Right kidney (tissue), 9 donors: ENCODE data around the gene THRAP3.
"Not testable (repeated sequence)": the region's sequence is repeated elsewhere in the genome, so short reads cannot be mapped to it uniquely, and the experiment has no call there.

Experiments used
- DNase-seq: peaks from one replicate; pipeline ENCODE4 v3.0.0-alpha.2; 2016
- long read RNA-seq, 8 donors: transcript quantifications; one replicate each; lab custom pipeline, GENCODE V29; 2026

The THRAP3 gene
- long read RNA-seq, donor 1, full-length matches to known transcripts, result 3 of 339 reads
- long read RNA-seq, donor 1, partial matches to known transcripts, result 78 of 339 reads
- long read RNA-seq, donor 1, other reads (novel, unspliced or antisense), result 258 of 339 reads
- long read RNA-seq, donor 2, full-length matches to known transcripts, result 2 of 39 reads
- long read RNA-seq, donor 2, partial matches to known transcripts, result 37 of 39 reads
- long read RNA-seq, donor 2, other reads (novel, unspliced or antisense), result 0 of 39 reads
- long read RNA-seq, donor 3, partial matches to known transcripts, result 210 of 237 reads
- long read RNA-seq, donor 3, other reads (novel, unspliced or antisense), result 27 of 237 reads
- long read RNA-seq, donor 4, partial matches to known transcripts, result 319 of 321 reads
- long read RNA-seq, donor 4, other reads (novel, unspliced or antisense), result 0 of 321 reads
- long read RNA-seq, donor 5, full-length matches to known transcripts, result 3 of 62 reads
- long read RNA-seq, donor 5, partial matches to known transcripts, result 51 of 62 reads
- long read RNA-seq, donor 5, other reads (novel, unspliced or antisense), result 8 of 62 reads
- long read RNA-seq, donor 6, partial matches to known transcripts, result 55 of 61 reads
- long read RNA-seq, donor 6, other reads (novel, unspliced or antisense), result 6 of 61 reads
- long read RNA-seq, donor 7, partial matches to known transcripts, result 187 of 204 reads
- long read RNA-seq, donor 7, other reads (novel, unspliced or antisense), result 16 of 204 reads
- long read RNA-seq, donor 8, partial matches to known transcripts, result 54 of 63 reads
- long read RNA-seq, donor 8, other reads (novel, unspliced or antisense), result 9 of 63 reads

DNA sequence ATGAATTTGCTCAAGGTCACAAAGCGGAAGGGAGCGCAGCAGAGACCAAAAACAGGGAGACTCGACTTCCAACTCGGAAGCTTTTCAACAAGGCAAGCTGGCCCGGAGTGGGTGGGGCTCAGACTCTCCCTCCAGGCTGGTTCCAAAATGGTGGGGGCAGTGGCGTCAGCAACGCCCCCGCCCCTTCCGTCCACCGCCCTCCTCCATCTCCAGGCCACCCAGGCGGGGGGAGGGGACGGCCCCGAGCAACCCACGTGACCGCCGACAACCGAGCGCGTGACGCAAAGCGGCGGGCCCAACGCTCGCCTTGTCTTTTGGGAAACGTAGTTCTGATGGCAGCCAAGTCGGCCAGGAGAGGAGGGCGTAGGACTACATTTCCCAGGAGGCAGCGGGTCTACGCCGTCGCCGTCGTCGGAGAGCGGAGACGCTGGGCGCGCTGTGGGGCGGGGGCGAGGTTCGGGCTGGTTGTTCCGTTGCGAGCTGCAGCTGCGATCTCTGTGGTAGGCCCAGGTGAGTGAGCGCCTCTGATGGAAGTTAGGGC is at the start of gene THRAP3:
THRAP3 (plus strand) TSS at position 448 of the 541 bp plus-strand sequence. CDS start 58,121 bp downstream, outside the sequence.
- peak; percentile 99 for DNase-seq

GRCh38 chr1:36174713-36175112 is 49.5 kb upstream of the THRAP3 start:
- DNase-seq, result no peak

GRCh38 chr1:36175137-36176095 is 48.8 kb upstream of the THRAP3 start:
- peak; percentile 28 for DNase-seq

DNA sequence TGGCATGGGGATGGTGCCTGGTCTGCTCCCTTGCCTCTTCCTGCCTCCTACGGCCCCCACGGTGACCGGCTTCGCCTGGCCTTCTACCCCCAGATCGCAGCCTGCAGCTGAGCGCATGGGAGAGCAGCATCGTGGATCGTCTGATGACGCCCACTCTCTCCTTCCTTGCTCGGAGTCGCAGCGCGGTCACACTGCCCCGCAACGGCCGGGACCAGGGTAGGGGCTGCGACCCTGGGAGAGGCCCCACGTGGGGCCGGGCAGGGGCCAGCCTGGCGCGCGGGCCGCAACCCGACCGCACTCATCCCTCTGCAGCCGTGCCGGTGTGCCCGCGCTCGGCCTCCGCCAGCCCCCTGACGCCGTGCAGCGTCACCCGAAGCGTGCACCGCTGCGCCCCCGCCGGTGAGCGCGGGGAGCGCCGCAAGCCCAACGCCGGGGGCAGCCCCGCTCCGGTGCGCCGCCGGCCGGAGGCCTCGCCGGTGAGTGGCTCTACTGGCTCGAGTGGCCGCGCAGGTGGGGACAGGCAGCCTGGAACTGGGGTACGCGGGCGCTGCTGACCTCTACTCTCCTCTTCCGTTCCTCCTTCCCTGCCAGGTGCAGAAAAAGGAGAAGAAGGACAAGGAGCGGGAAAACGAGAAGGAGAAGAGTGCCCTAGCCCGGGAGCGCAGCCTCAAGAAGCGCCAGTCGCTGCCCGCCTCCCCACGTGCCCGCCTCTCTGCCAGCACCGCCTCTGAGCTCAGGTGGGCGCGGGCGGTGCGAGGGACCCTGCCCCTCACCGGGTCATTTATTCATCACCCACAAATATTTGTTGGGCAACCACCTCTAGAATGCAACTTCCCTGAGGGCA is 47.9 kb upstream of the THRAP3 start:
- DNase-seq, result peak; percentile 61

- no peak for DNase-seq
Observed at GRCh38 chr1:36177589-36178431, 46.4 kb upstream of the THRAP3 start.

DNA sequence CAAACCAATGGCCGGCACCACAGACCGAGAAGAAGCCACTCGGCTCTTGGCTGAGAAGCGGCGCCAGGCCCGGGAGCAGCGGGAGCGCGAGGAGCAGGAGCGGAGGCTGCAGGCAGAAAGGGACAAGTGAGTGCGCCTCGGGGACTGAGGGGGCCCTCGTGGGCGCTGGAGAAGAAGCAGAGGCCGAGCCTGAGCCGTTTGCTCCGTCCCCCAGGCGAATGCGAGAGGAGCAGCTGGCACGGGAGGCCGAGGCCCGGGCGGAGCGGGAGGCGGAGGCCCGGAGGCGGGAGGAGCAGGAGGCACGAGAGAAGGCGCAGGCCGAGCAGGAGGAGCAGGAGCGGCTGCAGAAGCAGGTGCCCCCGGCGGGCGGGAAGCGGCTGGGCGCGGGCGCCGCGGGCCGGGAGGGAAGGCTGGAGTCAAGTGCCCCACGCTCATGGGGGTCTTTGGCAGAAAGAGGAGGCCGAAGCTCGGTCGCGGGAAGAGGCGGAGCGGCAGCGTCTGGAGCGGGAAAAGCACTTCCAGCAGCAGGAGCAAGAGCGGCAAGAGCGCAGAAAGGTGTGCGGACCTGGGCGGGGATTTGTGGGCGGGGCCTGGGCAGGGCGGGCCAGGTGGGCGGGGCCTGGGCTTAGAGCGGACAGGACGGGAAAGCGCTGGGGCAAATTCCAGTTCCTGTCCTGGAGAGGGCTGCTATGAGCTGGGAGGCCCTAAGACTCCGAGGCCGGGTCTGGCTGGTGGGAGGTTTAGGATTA is 45.6 kb upstream of the THRAP3 start:
- peak; percentile 72 for DNase-seq

DNA sequence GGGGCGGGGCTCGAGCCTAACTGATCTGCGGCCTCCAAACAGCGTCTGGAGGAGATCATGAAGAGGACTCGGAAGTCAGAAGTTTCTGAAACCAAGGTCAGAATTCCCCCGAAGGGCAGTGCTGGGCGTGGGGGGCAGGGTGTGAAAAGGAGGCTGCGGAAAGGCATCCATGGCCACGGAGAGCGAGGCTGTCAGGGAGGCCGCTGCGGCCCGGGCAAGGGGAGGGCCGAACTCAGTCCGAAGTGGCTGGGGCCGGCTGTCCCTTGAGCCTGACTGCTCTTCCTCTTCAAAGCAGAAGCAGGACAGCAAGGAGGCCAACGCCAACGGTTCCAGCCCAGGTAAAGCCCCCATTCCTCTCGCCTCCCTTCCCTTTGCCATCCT is 45.0 kb upstream of the THRAP3 start:
- no peak for DNase-seq

DNA sequence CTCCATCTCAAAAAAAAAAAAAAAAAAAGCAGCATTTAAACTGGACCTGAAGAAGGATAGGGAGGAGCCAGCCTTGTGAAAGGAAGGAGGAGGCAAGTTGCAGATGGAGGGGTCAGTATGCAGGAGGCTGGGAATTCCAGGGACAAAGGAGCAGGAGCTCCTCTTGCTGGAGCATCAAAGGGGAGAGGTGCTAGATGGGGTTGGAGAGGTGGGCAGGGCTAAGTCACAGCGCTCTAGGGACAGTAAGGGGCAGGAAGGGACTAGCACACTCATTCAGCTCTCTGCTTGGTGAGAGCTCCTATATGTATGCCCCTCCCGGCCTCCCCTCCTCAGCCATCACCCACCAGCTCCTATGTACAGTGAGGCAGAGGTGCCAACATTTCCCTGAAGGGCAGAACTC is 41.5 kb upstream of the THRAP3 start:
- DNase-seq, result no peak

DNA sequence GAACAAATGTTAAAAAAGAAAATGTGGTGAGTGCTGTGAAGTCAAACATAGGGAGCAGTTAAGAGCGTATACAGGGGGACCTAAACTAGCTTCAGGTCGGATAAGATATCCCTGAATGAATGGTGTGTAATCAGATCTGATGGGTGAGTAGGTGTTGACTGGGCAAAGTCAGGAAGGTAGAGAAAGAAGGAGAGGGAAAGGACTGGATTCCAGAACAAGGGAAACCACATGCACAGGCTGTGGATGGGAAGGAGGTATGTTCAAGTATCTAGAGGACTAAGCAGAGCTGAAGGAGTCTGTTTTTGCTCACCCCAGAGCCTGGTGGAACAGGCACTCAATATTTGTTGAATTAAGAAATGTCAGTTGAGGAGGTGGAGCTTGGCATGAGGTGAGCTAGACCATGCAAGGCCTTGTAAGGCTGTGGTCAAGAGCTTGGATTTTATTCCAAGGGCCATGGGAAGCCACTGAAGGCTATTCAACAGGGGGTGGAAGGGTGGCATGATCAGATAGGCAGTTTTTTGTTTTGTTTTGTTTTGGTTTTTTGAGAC is 40.9 kb upstream of the THRAP3 start:
- no peak for DNase-seq

DNA sequence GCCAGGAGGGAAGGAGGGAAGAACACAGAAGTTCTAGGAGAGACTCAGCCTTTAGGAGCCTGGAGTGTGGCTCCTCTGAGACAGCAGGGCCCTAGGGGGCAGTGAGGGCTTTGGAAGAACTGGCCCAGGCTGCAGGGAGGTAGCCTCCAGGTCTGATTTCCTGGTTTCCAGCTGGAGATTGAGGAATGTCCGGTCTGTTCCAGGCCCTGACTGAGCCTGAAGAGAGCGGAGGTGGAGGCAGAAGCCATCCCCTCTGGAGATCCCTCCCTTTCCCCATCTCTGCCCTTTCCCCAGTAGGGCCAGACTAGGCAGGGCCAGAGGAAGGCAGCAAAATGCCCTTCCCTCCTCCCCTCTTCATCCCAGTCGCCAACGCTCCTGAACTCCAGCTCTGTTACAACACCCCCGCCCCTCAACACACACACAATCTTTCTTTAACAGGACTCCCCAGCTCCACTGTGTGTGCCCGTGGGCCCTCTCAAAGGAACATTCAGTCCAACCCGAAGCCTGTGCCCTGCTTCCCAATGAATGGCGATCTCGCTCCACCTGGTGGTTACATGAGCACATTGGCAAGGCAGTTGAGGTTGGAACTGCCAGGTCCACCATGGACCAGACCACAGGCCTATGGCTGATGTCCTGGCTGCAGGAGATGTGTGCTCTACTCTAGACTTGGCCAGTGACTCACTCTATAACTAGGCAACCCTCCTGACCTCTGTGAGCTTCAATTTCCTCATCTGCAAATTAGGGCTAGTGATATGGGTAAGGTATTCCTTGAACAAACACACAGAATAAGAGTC is 36.2 kb upstream of the THRAP3 start:
- DNase-seq, result peak; percentile 66

GRCh38 chr1:36196805-36197204 is 27.4 kb upstream of the THRAP3 start:
- not testable (repeated sequence) for DNase-seq

DNA sequence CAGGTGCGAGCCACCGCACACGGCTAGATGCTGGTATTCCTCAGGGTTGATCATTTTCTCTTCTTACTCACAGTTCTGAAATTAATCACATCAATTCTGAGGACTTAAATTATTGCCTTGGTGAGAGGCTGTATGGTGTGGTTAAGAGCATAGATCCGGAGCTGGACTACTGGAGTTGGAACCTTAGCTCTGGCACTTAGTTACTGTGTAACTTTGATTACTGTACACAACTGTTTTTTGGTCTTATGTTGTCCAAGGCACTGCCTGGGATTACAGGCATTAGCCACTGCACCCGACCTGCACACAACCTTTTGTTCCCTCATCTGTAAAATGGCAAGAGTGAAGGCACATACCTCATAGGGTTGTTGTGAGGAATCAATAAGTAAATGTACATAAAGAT is 25.6 kb upstream of the THRAP3 start:
- DNase-seq, result no peak

DNA sequence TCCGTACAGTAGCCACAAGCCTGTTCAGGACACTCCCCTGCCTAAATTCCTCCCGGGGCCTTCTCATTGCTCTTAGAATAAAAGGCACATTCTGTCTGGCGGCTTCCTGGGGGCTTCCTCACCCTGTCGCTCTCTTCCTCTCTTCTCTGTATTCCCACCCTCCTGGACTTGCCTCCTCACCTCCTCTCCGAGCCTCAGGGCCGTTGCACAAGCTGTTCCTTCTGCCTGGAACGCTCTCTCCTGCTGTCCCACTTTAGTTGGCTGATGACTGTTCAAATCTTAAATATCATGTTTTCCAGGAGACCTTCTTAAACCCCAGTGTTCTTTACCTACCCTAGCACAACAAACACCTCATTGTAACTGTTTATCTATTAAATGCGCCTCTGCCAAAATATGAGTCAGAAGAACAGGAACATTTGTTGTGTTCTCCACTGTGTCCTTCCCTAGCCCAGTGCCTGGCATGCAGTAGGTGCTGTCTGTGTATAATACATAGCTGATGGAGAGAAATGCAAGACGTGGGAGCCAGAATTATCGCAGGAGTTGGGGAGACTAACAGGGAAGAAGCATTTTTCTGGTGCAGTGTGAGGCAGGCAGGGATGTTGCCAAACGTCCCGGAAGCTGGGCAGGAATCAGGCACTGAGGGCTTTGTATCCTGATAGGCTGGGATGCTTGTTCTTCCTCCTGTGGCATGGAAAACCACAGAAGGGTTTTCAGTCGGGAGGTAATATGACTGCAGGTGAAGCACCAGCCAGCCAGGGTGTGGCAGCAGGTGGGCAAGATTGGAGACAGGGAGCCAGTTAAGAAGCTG is 24.1 kb upstream of the THRAP3 start:
- DNase-seq, result no peak

GRCh38 chr1:36203027-36203553 is 21.2 kb upstream of the THRAP3 start:
- no peak for DNase-seq

- DNase-seq, result no peak
Observed at GRCh38 chr1:36203554-36204346, 20.5 kb upstream of the THRAP3 start.

DNA sequence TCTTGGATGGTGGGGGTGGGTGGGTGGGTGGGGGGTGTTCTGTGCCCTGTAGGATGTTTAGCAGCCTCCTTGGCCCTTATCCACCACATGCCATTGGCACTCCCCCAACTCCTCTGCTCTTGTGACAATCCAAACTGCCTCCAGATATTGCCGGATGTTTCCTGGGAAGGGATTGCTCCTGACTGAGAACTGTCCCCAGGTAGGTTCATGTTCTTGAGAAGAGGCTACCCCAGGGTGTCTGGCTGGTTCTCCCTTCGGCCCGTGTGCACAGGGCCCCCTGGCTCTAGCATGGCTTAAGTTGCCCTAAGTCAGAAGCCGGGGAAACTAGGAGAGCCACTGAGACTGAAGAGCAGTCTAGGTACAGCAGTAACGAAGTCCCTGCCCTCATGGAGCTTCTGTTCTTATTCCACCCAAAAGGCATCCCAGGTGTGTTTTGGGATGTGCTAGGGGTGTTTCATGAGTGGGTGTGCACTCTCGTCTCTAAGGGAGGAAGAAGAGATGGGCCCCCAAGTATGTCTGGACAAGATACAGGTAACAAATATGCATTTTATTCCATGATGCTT is 19.8 kb upstream of the THRAP3 start:
- no peak for DNase-seq
